ENCODE data around the gene DDHD1.
"Not testable (repeated sequence)": the region's sequence is repeated elsewhere in the genome, so short reads cannot be mapped to it uniquely, and the experiment has no call there.

Gene DDHD1

DNA sequence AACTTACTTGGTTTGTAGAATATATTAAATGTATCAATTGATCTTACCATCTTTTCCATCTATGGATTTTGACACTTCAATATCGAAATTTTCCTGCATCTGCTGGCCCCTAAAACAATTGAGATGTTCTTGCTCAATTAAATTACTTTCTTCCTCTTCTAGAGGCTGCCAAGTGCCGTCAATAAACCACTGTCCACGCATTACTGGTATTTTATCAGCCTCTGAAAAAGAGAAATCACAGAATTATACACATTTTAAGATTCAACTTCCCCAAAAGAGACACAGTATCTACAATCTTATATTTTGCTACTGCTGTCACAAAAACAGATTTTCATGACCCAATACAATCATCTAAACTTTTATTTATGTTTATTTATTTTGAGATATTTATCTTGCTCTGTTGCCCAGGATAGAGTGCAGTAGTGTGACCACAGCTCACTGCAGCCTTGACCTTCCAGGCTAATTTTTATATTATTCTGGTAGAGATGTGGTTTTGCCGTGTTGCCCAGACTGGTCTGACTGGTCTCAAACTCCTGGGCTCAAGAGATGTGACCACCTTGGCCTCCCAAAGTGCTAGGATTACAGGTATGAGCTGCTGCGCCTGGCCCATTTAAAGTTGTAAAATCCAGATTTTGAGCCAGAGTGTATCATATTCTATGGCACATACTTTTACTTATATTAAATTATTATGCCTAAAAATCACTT, 49.3 kb downstream of the DDHD1 start:
- no peak for DNase-seq

DNA sequence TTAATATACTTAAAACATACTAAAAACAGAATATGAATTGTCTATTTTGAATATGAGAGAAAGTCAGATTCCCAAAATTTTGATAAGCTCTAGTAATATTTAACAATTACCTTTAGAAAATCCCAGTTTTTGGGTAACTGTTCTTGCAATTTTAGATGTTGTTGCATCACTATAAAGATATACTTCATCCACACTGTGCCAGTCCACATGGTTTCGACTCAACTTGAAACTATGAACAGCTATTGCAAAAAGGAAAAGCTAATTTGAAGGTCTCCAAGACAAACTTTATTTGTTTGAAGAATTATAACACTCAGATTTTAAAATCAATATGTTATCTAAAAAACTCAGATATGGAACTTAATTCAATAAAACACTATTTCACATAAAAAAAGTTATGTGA, 59.9 kb downstream of the DDHD1 start:
- no peak for DNase-seq

- DNase-seq, result no peak
Observed at GRCh38 chr14:53090853-53091252, 62.3 kb downstream of the DDHD1 start.

DNA sequence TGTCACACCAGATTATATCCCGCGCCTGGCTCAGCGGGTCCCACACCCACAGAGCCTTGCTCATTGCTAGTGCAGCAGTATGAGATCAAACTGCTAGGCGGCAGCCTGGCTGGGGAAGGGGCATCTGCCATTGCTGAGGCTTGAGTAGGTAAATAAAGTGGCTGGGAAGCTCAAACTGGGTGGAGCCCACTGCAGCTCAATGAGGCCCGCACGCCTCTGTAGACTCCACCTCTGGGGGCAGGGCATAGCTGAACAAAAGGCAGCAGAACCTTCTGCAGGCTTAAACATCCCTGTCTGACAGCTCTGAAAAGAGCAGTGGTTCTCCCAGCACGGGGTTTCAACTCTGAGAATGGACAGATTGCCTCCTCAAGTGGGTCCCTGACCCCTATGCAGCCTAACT, 68.2 kb downstream of the DDHD1 start:
- not testable (repeated sequence) for DNase-seq

DNA sequence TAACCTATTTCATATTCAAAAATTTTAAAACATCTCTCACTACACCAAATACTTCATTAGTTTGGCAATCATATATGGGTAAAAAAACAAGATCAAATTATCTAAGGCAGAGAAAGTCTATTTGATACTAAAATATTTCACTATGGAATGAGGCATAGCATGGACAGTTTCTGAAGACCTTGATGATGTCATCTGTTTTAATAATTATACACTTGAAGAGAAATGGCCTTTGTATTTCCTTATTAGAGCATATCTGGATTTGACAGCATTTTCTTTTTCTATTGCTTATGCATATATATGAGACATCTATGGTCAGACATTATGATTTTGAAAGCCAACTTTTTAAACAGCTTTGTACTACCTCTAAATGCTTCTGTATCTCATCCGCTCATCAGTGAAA, 88.6 kb downstream of the DDHD1 start:
- DNase-seq, result no peak

GRCh38 chr14:53062856-53063255, 90.3 kb downstream of the DDHD1 start:
- DNase-seq, result no peak

DNA sequence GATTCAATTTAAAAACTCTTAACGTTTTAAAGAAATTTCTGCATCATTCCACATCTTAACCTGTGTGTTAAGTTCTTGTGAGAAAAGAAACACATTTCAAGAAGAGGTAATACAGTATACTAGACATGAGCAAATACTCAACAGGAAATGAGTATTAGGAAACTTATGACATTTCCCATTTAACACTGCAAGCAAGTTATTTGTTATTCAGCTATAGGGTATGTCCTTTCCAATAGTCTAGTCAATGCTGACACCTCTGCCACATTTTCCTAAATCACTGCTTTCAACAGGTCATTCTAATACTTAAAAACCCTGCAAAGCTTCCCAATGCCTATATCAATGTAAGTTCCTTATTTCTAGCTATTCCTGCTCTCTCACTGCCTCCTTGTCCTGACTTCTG, 93.1 kb downstream of the DDHD1 start:
- DNase-seq, result no peak

DNA sequence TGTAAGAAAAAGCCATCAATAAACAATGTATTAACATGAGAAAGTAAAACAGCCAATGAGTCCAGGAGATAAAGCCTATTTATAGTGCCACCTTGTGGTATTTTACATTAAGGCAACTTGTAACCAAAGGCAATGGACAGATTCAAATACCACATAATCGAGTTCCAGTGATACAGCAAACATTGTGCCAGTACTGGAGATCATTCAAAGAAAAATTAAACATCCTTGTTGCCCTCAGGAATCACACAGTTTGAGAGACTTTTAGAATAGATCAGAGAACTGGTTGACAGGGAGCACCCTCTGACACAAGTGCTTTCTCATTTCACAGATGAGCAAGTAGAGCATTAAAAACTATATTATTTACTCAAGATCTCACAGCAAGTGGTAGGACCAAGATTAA, 98.1 kb downstream of the DDHD1 start:
- no peak for DNase-seq

DNA sequence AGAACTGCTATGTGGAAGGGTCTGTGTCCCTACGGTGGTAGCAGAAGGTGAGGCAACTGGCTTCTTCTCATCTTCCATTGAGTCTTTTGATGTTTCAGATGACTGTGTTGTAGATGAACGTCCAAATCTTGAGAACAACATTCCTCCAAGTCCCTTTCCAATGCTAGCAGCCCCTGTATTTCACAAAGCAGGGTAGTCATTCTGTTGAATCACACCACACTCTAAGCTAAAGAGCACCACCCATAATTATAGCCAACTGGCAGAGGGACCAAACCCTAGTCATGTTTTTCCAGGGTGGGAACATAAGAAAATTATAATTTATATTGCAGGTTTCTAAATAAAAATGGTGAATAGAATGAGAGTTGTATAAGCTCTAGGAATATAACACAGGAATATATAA, 98.7 kb downstream of the DDHD1 start:
- DNase-seq, result no peak

DNA sequence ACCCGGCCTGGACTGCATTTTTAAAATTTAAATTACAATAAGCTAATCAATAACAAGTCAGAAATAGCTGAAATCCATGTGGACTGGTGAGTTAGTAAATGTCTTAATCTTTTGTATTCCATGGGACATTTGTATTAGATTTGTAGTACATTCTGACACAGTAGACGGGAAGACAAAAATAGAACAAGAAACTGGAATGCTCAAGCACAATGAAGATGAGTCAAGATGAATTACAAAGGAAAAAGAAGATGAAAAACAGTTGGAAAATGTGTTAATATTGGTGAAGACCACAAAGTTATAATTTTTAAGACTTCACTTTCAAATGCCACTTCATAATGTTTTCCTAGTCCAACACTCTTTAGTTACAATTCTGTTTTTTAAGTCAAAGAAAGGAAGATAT, 104.5 kb downstream of the DDHD1 start:
- DNase-seq, result no peak

GRCh38 chr14:53047307-53048069, 105.6 kb downstream of the DDHD1 start:
- DNase-seq, result no peak

GRCh38 chr14:53044486-53044885, 108.6 kb downstream of the DDHD1 start:
- no peak for DNase-seq

DNA sequence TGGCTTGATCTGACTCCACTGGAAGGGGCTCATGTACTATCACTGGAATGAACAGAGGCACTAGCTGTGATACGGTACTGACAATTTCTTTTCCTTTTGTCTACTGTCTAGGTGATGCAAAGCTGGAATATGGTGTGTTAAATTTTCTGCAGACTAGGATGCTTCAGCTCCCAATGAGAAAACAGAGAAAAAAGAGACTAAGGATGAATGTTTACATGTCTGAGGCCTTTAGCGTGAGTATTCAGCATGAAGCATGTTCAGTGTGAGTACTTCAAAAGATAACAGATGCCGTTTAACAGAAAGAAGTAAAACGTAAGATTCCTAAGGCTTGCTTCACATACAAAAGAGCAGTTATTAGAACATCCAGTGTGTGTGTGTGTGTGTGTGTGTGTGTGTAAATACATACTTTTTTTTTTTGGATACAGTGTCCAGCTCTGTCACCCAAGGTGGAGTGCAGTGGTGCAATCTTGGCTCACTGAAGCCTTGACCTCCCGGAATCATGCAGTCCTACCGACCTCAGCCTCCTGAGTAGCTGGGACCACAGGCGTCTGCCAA, 110.0 kb downstream of the DDHD1 start:
- DNase-seq, result no peak

- DNase-seq, result no peak
Observed at GRCh38 chr14:53042480-53042879, 110.6 kb downstream of the DDHD1 start.

- no peak for DNase-seq
Observed at GRCh38 chr14:53041067-53041466, 112.1 kb downstream of the DDHD1 start.

DNA sequence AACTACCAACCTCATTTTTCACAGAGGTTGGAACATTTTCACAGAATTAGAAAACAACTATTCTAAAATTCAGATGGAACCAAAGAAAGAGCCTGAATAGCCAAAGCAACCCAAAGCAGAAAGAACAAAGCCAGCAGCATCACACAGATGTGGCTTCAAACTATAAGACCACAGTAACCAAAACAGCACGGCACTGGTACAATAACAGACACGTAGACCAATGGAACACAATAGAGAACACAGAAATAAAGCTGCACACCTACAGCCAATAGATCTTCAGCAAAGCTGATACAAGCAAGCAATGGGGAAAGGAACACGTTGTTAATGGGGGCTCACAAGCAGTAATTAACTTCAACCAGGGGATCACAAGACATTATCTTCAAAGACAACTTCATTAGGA, 114.5 kb downstream of the DDHD1 start:
- no peak for DNase-seq

GRCh38 chr14:53037016-53037415, 116.1 kb downstream of the DDHD1 start:
- DNase-seq, result no peak

DNA sequence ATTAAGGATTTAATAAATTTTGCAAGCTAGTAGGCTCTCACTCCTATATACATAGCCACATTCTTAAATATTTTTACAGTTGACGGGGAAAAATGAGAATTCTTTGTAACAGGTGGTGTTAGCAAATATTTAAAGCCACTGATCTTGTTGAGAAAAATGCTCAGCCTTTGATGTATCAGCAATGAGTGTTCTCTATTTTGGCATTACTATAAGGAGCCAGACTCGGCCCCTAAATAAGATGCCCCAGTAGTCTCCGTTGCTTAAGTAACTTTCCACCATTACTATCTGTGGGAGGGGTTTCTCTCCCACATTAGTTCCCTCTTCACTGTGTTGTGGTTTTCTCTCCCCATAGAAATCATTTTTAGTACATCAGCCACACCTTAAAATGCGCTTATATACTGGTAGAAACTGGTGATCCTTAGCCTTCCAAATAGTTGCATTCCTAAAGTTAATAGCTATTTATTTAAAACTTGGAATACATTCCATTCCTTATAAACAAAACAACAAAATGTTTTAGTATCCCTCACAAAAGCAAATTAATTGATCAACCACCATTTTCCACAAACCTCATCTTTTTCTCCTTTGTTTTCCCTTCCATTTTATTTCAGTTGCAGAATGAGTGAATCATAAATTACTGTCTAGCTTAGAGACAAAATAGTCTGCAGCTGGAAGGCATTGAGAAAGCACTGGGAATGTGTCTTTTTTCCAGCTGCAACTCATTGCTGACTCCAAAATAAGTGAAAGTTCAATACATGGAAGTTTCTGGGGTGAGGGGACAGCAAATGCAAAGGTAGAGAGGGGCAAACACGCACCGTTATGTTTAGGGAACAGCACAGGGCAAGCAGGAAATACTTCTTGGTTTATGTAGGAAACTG, 117.5 kb downstream of the DDHD1 start:
- no peak for DNase-seq

DNA sequence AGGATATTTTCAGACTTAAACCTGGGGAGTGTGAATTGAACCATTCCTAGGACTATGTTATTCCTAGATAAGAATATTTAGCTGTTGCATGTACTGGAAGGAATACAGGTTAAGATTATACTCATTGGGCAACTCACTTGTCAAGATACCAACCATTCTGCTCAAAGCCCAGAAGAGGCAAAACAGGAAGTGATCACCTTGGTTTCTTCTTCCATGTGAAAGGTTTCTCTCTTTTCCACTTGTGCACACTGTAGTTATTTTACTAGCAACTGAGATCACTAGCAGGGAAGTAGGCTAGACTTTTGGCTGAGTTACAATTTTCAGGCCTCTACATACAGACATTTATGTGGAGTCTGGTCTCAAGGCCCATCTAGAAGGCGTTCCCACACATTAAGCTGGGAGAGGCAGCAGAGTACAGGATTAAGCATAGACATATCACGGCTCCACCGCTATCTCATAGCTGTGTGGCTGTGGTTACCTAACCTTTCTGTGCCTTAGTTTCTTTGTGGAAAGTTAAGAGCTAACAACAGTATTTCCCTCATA, 118.4 kb downstream of the DDHD1 start:
- DNase-seq, result no peak

- no peak for DNase-seq
Observed at GRCh38 chr14:53034036-53034435, 119.1 kb downstream of the DDHD1 start.

DNA sequence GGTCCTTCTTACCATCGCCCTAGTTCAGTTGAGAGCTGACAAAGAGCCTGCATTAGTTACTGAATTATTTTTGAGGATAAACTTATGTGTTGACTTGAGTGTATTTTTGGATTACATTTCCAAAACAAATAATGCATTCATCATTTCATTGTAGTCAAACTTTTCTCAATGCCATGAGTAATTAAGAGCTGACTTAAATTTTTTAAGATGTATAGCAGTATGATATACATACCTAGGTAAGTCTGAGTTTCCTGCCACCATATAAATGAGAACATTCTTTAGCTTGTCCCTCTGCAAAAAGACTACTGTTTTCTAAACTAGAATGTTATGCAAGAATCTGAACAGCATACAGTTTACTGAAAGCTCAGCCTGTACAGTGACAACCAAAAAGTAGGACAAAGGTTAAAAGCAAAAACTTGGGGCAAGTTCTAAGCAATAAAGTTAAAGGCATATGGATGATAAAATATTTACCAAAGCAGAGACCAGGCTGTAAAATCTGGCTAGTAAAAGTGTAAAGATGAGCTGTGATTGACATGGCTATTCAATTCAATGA, 120.2 kb downstream of the DDHD1 start:
- DNase-seq, result no peak

- DNase-seq, result no peak
Observed at GRCh38 chr14:53032161-53032803, 120.8 kb downstream of the DDHD1 start.

Measured in CD4-positive, alpha-beta T cell treated with Interleukin-15 for 1 hour (primary cell).